ENCODE data around the gene MAN1C1.

GRCh38 chr1:25697435-25698217 is 81.0 kb downstream of the MAN1C1 start:
- no peak for TF ChIP-seq POLR2A (IDR thresholded peaks at IDR 0.05)
- TF ChIP-seq CTCF (IDR thresholded peaks at IDR 0.05) = no peak
